ENCODE data around the gene AQP12A.
"Not testable (repeated sequence)": the region's sequence is repeated elsewhere in the genome, so short reads cannot be mapped to it uniquely, and the experiment has no call there.

DNA sequence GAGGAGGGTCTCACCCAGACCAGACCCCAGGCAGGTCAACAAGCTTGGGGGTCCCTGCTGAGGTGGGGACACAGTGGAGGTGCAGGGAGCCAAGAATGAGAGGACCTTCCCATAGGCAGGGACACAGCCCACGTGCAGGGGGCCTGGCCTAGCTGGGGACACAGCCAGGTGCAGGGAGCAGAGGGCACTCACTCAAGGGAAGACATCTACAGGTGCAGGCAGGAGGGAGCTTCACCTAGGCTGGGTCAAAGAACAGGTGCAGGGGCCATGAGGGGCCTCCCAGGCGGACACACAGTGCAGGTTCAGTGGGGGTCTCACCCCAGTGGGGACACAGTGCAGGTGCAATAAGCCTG, 615 bp upstream of the AQP12A start:
- TF ChIP-seq, protein P1, sequence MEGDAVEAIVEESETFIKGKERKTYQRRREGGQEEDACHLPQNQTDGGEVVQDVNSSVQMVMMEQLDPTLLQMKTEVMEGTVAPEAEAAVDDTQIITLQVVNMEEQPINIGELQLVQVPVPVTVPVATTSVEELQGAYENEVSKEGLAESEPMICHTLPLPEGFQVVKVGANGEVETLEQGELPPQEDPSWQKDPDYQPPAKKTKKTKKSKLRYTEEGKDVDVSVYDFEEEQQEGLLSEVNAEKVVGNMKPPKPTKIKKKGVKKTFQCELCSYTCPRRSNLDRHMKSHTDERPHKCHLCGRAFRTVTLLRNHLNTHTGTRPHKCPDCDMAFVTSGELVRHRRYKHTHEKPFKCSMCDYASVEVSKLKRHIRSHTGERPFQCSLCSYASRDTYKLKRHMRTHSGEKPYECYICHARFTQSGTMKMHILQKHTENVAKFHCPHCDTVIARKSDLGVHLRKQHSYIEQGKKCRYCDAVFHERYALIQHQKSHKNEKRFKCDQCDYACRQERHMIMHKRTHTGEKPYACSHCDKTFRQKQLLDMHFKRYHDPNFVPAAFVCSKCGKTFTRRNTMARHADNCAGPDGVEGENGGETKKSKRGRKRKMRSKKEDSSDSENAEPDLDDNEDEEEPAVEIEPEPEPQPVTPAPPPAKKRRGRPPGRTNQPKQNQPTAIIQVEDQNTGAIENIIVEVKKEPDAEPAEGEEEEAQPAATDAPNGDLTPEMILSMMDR (optimal IDR thresholded peaks at IDR 0.05 in 1 of 3, IDR thresholded peaks at IDR 0.05 in 1 of 3, conservative IDR thresholded peaks at IDR 0.05 in 1 of 3; ENCODE audit: extremely low read depth in 1 of 3, insufficient read depth in 2 of 3, low read length in 3 of 3), result not testable (repeated sequence)
- not testable (repeated sequence) for TF ChIP-seq EZH2 (IDR thresholded peaks at IDR 0.05; ENCODE audit: low read length)
